Keratinocyte (primary cell): ENCODE results near the gene SMYD2. TPM values are rescaled to one million over a fixed set of nuclear protein-coding genes. Genes with fewer than 3 reads are reported as not detected.

Experiments
- DNase-seq: peaks from one replicate; pipeline ENCODE4 v3.0.0-alpha.2; 2011; ENCODE audit warnings: low read depth, missing footprints, low spot score
- FAIRE-seq: peaks from 2 replicates; lab custom pipeline; 2011; peaks lifted over from hg19 to GRCh38; lab: Jason Lieb, UNC
- H2AFZ ChIP-seq: 2 replicates; pipeline ENCODE4 v1.6.0; 2012; ENCODE audit warnings: low read length, control low read depth, inconsistent platforms; ENCODE audit not compliant: control insufficient read depth
- H3K27ac ChIP-seq: 2 replicates; pipeline ENCODE4 v1.5.1; 2011; ENCODE audit warnings: low read length; ENCODE audit not compliant: control insufficient read depth, insufficient read depth
- H3K27me3 ChIP-seq: 3 replicates; pipeline ENCODE4 v1.6.0; 2011; ENCODE audit warnings: low read length; ENCODE audit not compliant: control insufficient read depth, insufficient read depth; ENCODE audit errors: extremely low read depth
- H3K36me3 ChIP-seq, 2 experiments: 2 replicates in 1 of 2; 3 replicates in 1 of 2; pipeline ENCODE4 v1.5.1; 2011; ENCODE audit warnings: low read length in 2 of 2, mild to moderate bottlenecking in 1 of 2; ENCODE audit not compliant: control insufficient read depth in 2 of 2, insufficient read depth in 2 of 2; ENCODE audit errors: extremely low read depth in 1 of 2
- H3K4me1 ChIP-seq: 3 replicates; pipeline ENCODE4 v1.5.1; 2011; ENCODE audit warnings: low read length; ENCODE audit not compliant: control insufficient read depth, insufficient read depth; ENCODE audit errors: extremely low read depth
- H3K4me2 ChIP-seq: 3 replicates; pipeline ENCODE4 v1.6.0; 2011; ENCODE audit warnings: low read depth, low read length; ENCODE audit not compliant: control insufficient read depth, insufficient read depth; ENCODE audit errors: extremely low read depth
- H3K4me3 ChIP-seq, 3 experiments: fragments of 200-600 bp in 1 of 3; sonication (generic) in 1 of 3; 2 replicates in 2 of 3; 3 replicates in 1 of 3; pipeline ENCODE4 v1.5.1; 2011 to 2016; ENCODE audit warnings: low read length in 3 of 3, mild to moderate bottlenecking in 3 of 3, control low read depth in 2 of 3, inconsistent platforms in 1 of 3, low read depth in 1 of 3, mixed read lengths in 1 of 3, mixed run types in 1 of 3, moderate library complexity in 1 of 3; ENCODE audit not compliant: control insufficient read depth in 2 of 3, insufficient read depth in 2 of 3; ENCODE audit errors: extremely low read depth in 1 of 3
- H3K79me2 ChIP-seq: 2 replicates; pipeline ENCODE4 v1.6.0; 2012; ENCODE audit warnings: low read length; ENCODE audit not compliant: control insufficient read depth, insufficient read depth
- H3K9ac ChIP-seq: 3 replicates; pipeline ENCODE4 v1.6.0; 2011; ENCODE audit warnings: low read length; ENCODE audit not compliant: control insufficient read depth, insufficient read depth; ENCODE audit errors: extremely low read depth
- H3K9me1 ChIP-seq: 3 replicates; pipeline ENCODE4 v1.6.0; 2011; ENCODE audit warnings: low read length; ENCODE audit not compliant: control insufficient read depth, insufficient read depth; ENCODE audit errors: extremely low read depth
- H3K9me3 ChIP-seq: 2 replicates; pipeline ENCODE4 v1.5.1; 2012; ENCODE audit warnings: low read depth, low read length; ENCODE audit not compliant: control insufficient read depth
- H4K20me1 ChIP-seq: 3 replicates; pipeline ENCODE4 v1.6.0; 2011; ENCODE audit warnings: low read length; ENCODE audit not compliant: control insufficient read depth, insufficient read depth; ENCODE audit errors: extremely low read depth
- CTCF ChIP-seq, 3 experiments: IDR thresholded peaks in 1 of 3; conservative IDR thresholded peaks in 1 of 3; optimal IDR thresholded peaks in 1 of 3; 2 replicates in 2 of 3; 3 replicates in 1 of 3; pipeline versions ENCODE3 to v1.5.1; 2011; ENCODE audit warnings: low read length in 3 of 3, mild to moderate bottlenecking in 3 of 3, moderate library complexity in 2 of 3, control low read depth in 1 of 3, inconsistent platforms in 1 of 3; ENCODE audit not compliant: insufficient read depth in 2 of 3; ENCODE audit errors: extremely low read depth in 1 of 3
- EZH2 ChIP-seq: IDR thresholded peaks from one replicate; pipeline ENCODE4 v1.6.1; 2012; ENCODE audit warnings: inconsistent platforms, mild to moderate bottlenecking, low read length, moderate library complexity
- dilution Hi-C: fragments of 300-500 bp; cut with MboI; formaldehyde crosslinking; loops from one replicate; pipeline ENCODE4 v1.7.0; 2020; ENCODE audit warnings: low sequenced_read_pairs; ENCODE audit not compliant: extremely low pct_ligation_motif_present
- polyA plus RNA-seq, 5 experiments: library from polyadenylated mRNA; depleted of rRNA in 3 of 5; stranded (reverse) in 3 of 5; stranded (forward) in 1 of 5; unstranded in 1 of 5; fragments of >200 nt; gene quantifications; 1 replicate in 1 of 5; 2 replicates in 3 of 5; 3 replicates in 1 of 5; pipeline versions ENCODE4 v1.2.1 to v1.2.3, GENCODE V29; 2011 to 2012; ENCODE audit warnings: missing spikeins in 2 of 5, low read depth in 1 of 5, low replicate concordance in 1 of 5

The SMYD2 gene
- polyA plus RNA-seq, 1 donor (not counting 4 experiments of a cell fraction or from before 2014, with no cell fraction given): 75.5 TPM

- dilution Hi-C loops: no loop called here
These were observed 82.4 kb downstream of the SMYD2 start for GRCh38 chr1:214363386-214363785.

GRCh38 chr1:214364386-214364785 lies 83.4 kb downstream of the SMYD2 start:
- Histone ChIP-seq H2AFZ (no peak overlapping the region), H3K9ac (no peak overlapping the region), H3K4me1 (peaks cover 8% of the 10 kb centered on the region), H3K9me3 (no peaks in the 10 kb centered on the region), H3K79me2 (no peaks in the 10 kb centered on the region), H3K27ac (no peak overlapping the region), H3K27me3 (no peaks in the 10 kb centered on the region), H3K4me3 (no peak overlapping the region), H4K20me1 (no peaks in the 10 kb centered on the region), H3K36me3 (peaks cover 35 to 52% of the 10 kb centered on the region in 2 experiments), H3K4me2 (no peak overlapping the region), H3K9me1 (no peaks in the 10 kb centered on the region)
- dilution Hi-C loops: no loop called here
- DNase-seq (no peak), FAIRE-seq (no peak)
- TF ChIP-seq EZH2 (no peak), CTCF (optimal IDR thresholded peaks at IDR 0.05 in 1 of 3, IDR thresholded peaks at IDR 0.05 in 1 of 3, conservative IDR thresholded peaks at IDR 0.05 in 1 of 3; ENCODE audit: extremely low read depth in 1 of 3, insufficient read depth in 2 of 3, low read length in 3 of 3) (no peak)

More at GRCh38 chr1:214363386-214363785, 82.4 kb downstream of the SMYD2 start:
- Histone ChIP-seq H3K27ac (no peak overlapping the region), H3K4me1 (peaks cover 8% of the 10 kb centered on the region), H3K9me1 (no peaks in the 10 kb centered on the region), H3K27me3 (no peaks in the 10 kb centered on the region), H2AFZ (no peak overlapping the region), H3K36me3 (peaks cover 33 to 51% of the 10 kb centered on the region in 2 experiments), H3K9ac (no peak overlapping the region), H4K20me1 (no peaks in the 10 kb centered on the region), H3K4me2 (no peak overlapping the region), H3K9me3 (no peaks in the 10 kb centered on the region), H3K79me2 (no peaks in the 10 kb centered on the region), H3K4me3 (no peak overlapping the region)
- FAIRE-seq (no peak), DNase-seq (no peak)
- no peak for TF ChIP-seq CTCF (optimal IDR thresholded peaks at IDR 0.05 in 1 of 3, IDR thresholded peaks at IDR 0.05 in 1 of 3, conservative IDR thresholded peaks at IDR 0.05 in 1 of 3; ENCODE audit: extremely low read depth in 1 of 3, insufficient read depth in 2 of 3, low read length in 3 of 3)
- TF ChIP-seq EZH2: no peak
